NCI-H526 treated with DMSO at 0.1 percent for 48 hours (cell line): ENCODE results near the gene FAM187B.

Experiments used
- DNase-seq: peaks from one replicate; lab custom pipeline; 2025; lab: John Stamatoyannopoulos, UW

The FAM187B gene

DNA sequence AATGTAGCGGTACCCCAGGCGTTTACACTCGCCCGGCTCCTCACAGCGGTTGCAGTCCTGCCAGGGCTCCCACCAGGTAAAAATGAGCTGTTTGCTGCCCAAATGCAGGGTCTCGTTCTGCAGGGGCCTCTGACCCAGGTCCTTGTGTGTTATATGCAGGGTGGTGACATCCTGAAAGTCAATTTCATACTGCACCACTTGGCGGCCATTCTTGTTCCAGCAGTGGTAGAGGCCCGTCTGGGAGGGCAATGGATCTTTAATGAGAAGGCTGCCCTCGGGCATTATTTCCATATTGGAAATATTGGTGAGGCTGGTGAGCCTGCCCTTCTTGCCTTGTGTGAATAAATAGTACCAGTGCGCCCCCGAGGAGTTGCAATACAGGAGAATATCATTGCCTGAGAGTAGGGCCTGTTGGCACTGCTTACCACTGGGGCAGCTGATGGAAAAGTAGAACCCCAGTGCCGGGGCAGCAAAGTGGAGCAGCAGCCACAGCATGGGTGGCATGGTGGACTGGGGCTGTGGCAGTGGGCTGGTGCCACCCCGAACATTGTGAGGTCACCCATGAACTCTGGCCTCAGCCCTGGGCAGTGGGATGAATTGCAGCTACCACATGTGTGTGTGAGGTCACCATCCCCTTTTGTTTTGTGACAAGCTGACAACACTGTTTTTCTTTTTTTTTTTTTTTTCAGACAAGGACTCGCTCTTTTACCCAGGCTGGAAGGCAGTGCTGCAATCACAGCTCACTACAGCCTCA, at the start of gene FAM187B:
TSS of gene FAM187B (minus strand) at position 563 of the 754 bp plus-strand sequence. CDS start at position 504, 59 bp downstream.
- DNase-seq, result no peak

DNA sequence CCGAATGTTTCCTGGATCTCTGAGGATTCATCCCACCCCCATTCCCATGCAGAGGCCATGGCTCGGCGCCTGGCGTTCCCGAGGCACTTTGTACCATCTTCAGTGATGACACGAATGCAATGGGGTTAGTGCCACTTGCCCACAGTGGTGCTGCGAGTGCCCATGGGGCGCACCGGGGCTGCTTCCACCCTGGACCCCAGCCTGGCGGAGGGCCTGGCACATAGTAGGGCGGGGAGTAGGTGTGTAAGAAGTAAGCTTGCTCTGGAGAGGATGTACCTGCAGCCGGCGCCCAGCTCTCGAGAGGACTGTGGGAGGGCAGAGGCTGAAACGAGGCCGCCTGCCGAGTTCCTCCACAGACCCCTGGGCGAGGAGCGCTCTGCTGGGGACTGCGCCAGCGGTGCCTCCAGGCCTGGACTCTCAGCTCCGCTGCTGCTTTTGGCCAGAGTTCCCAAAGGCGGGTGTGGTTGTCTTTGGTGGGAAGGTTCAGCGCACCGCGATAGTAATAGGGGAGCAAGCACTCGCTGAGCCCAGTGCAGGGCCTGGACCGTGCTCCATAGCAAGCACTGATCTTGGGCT, 48.3 kb upstream of the FAM187B start:
- DNase-seq, result no peak

DNA sequence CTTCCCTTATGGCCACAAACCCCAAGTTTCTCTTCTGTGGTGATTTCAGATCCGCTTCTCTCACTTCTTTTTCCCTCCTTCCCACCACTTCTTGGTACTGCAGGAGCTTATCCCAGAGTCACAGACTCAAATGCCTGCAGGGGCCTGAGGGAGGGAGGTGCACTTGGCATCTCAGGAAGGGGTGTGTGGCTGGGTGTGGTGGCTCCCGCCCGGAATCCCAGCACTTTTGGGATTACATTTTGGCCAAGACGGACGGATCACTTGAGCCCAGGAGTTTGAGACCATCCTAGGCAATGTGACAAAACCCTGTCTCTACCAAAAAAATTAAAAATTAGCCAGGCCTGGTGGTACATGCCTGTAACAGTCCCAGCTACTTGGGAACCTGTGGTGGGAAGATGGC, 45.8 kb upstream of the FAM187B start:
- no peak for DNase-seq

DNA sequence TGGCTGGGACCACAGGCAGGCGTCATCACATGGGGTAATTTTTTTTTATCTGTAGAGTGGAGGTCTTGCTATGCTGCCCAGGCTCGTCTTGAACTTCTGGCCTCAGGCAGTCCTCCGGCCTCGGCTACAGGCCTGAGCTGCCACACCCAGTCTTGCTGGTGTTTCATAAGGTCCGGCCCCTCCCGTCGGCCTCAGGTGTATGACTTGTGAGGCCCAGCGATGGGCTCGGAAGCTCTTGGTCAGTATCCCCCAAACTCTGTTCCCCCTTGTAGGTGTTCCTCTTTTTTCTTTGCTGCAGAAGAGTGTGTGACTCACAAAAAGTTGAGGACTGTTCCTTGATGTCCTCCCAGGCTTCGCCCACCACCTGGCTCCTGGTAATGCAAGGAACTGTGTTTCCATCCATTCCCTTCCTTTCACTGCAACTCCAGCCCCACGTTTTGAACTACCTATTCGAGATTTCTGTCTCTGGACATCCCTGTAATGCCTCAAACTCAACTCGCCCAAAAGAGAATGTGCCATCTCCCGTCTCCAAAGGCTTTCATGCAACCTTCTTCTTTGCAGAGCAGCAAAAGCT, 45.2 kb upstream of the FAM187B start:
- no peak for DNase-seq

DNA sequence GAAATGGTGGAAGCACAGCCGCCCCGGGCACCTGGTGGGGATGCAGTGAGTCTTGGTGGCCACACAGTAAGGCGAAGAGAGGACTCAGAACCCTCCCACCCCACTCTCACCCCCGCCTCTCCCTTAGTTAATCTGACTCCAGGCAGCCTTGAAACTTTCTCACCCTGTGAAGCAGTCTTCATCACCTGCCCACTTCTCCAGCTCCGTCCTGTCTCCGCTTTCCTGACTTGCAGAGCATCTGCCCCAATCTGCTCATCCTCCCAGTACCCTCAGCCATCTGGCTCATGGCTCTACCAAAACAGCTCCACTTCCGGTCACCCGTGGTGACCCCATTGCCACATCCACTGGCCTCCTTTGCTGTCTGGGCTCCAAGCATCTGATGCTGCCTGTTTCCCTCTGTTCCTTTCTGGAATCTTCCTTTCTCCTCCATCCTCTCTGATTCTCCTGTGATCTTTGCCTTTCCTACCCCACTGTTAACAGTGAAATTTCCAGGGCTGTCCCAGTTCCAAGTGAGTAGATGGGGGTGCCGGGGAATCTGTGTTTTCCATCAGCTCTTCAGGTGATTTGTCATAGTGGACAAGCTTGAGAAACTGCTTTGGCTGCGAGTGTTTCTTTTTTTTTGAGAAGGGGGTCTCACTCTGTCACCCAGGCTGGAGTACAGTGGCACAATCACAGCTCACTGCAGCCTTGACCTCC, 44.6 kb upstream of the FAM187B start:
- no peak for DNase-seq

DNA sequence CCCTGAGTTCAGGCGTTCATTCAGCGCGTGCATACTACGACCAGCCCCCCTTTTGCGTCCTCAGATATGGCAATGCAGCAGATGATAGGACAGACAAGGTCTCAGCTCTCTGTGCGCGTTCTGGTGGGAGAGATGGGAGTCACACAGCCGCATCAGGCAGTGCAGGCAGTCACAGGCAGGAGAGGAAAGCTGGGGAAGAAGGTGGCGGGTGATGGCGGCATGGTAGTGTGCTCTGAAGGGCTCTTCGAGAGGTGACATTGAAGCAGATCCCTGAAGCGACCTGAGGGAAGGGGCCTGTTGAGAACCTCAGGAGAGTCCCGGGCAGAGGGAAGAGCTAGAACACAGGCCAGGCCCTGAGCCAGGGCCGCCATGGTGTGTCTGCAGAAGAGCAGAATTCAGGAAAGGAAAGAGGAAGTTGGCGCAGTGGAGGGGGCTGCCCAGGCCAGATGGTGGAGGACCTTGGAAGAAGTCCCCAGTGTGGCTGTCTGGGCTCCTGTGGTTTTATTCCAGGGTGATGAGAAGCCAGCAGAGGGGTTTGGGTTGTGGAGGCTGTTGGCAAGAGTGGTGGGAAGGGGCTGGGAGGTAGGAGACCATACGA, 43.7 kb upstream of the FAM187B start:
- no peak for DNase-seq

DNA sequence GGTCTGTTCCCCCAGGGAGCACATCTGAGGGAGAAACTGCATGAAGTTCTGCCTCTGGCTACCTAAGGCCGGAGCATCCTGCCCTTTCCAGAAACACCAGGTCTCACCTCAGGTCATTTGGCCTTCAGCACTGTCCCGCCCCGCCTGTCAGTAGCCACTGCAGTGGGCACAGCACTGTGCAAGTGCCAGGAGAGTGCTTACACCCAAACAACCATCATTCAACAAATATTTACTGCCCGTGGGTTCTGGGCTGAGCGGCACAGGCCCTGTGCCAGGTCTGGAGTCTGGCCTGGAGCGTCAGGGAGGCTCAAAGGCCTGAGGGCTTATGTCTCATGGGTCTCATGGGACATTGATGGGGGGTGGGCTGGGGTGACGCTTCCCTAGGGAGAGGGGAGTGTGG, 43.0 kb upstream of the FAM187B start:
- no peak for DNase-seq

DNA sequence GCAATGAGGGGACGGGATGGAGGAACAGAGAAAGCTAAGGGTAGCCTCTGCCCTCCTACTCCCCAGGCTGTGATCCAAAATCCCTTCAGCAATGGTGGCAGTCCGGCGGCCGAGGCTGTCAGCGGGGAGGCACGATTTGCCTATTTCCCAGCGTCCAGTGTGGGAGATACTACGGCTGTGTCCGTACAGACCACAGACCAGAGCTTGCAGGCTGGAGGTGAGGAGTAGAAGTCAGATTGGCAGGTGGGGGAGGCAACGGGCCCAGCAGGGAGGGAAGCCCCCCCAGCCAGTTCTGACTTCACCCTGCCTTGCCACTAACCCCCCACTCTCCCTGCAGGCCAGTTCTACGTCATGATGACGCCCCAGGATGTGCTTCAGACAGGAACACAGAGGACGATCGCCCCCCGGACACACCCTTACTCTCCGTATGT, 41.9 kb upstream of the FAM187B start:
- no peak for DNase-seq

DNA sequence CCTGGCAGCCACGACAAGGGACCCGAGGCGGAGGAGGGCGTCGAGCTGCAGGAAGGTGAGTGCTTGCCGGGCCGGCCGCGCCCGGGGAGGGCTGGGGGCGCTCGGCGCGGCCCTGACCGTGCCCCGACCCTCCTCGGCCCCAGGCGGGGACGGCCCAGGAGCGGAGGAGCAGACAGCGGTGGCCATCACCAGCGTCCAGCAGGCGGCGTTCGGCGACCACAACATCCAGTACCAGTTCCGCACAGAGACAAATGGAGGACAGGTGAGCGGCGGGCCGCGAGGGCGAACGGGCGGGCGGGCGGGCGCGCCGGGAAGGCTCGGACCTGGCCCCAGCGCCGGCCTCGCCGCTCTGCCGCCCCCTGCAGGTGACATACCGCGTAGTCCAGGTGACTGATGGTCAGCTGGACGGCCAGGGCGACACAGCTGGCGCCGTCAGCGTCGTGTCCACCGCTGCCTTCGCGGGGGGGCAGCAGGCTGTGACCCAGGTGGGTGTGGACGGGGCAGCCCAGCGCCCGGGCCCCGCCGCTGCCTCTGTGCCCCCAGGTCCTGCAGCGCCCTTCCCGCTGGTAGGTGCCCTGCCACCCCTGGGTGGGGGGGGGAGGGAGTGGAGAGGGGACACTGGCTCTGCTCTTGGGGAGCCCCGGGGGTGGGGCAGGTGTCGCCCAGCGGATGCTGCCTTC, 41.0 kb upstream of the FAM187B start:
- peak; percentile 69 for DNase-seq

DNA sequence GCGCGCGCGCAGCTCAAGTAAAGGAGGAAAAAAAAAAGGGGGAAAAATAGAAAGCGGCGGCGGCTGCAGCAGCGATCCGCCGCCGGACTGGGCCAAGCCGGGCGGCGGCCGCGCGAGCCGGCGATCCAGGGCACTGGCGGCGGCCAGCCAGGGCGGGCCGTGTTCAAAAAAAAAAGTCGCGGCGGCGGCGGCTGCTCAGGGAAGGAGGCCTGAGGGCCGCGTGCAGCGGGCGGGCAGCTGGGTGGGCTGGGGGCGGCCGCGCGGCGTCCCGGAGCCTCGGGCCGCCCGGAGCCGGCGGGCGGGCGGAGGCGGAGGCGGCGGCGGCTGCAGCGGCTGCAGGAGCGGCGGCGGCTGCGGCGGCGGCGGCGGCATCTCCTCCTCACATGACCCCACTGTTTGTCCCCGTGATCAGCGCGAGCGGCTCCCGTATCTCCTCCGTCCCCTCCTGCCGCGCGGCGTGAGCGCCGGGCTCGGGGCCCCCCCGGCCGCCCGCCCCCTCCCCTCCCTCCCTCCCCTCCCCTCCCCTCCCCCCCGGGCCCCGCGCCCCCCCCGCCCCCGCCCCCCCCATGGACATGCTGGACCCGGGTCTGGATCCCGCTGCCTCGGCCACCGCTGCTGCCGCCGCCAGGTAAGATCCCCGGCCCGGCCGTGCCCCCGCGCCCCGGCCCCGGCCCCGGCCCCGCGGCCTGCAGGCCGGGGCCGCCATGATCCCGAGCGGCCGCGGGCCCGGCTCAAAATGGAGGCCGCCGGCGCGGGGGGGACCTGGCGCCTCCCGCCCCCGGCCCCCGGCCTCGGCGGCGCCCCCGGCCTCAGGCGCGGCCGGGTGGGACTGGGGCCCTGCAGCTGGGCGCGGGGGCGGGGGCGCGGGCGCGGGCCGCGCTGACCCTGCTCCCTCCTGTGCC, 40.2 kb upstream of the FAM187B start, which contains the start of gene USF2:
TSS of gene USF2 (plus strand) at position 427 of the 902 bp plus-strand sequence. CDS start at position 567, 140 bp downstream.
- DNase-seq, result peak; percentile 59

DNA sequence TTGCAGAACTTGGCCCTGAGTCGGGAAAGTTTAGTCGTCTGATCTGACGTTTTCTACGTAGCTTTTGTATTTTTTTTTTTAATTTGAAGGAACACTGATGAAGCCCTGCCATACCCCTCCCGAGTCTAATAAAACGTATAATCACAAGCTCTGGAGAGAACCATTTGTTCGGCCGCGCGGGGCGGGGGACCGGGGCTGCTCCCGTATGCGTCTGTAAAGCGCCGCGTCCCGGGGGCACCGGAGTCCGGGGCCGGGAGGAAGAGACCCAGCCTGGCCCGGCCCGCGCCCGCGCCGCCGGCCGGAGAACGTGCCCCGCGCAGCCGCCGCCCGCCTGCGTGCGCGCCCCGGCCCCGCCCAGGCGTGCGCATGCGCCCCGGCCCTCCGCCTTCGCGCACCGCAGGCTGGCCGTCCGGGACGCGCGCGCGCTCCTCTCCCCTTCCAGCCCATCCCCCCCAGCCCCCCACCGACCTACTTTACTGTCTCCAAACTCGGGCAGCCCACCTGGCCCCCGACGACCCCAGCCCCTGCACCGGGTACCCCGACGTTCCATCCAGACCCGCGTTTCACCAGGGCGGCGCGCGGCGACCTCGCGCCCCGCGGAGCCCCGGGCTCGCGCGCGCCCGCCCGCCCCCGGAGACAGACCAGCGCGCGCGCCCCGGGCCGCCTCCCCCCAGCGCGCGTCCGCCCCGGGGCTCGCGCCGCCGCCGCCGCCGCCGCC, 39.4 kb upstream of the FAM187B start:
- peak; percentile 65 for DNase-seq

DNA sequence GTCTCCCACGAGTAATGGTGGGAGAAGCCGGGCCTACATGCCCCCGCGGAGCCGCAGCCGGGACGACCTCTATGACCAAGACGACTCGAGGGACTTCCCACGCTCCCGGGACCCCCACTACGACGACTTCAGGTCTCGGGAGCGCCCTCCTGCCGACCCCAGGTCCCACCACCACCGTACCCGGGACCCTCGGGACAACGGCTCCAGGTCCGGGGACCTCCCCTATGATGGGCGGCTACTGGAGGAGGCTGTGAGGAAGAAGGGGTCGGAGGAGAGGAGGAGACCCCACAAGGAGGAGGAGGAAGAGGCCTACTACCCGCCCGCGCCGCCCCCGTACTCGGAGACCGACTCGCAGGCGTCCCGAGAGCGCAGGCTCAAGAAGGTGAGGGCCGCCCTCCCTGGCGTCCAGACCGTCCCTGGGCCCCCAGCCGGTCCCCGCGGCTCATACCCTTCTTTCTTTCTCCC, 38.8 kb upstream of the FAM187B start:
- peak; percentile 41 for DNase-seq

DNA sequence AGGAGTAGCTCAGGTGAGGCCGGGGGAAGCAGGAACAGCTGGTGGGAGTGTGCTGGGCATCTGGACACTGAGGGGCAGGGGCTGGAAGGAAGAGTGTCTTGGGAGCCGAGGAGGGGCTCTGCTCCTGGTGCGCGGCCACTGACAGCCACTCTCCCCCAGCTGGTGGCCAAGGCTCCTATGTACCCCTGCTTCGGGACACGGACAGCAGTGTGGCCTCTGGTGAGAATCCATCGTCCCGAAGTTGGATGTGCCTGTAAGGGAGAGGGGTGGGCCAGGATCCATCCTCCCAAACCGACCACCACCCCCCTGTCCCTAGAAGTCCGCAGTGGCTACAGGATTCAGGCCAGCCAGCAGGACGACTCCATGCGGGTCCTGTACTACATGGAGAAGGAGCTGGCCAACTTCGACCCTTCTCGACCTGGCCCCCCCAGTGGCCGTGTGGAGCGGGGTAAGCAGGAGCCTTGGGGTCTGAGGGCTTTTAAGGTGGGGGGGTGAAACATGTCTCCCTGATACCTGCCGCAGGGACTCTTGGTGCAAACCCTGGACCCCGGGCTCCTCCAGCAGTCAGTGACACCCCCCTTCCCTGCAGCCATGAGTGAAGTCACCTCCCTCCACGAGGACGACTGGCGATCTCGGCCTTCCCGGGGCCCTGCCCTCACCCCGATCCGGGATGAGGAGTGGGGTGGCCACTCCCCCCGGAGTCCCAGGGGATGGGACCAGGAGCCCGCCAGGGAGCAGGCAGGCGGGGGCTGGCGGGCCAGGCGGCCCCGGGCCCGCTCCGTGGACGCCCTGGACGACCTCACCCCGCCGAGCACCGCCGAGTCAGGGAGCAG, 38.2 kb upstream of the FAM187B start:
- no peak for DNase-seq

DNA sequence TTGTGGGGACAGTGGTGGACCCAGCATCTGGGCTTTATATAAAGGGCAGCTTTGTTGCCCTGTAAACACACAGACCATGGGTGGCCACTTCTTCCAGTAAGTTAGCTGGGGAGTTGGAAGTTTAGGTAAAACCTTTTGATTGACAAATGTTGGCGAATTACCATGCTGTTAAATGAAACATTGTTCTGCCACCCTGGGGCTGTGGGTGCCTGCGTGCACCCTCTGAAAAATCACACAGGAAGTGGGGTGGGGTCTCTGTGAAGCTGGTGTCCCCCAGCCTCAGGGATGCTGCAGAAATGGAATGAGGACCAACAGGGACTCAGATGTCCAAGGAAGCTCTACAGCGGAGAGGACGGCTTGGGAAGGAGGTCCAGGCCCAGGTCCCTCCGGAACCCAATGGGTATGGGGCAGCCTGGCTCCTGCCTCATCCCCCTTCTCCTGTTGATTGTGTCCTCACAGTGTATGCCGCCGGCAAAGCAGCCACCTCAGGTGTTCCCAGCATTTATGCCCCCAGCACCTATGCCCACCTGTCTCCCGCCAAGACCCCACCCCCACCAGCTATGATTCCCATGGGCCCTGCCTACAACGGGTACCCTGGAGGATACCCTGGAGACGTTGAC, 37.5 kb upstream of the FAM187B start:
- DNase-seq, result no peak

DNA sequence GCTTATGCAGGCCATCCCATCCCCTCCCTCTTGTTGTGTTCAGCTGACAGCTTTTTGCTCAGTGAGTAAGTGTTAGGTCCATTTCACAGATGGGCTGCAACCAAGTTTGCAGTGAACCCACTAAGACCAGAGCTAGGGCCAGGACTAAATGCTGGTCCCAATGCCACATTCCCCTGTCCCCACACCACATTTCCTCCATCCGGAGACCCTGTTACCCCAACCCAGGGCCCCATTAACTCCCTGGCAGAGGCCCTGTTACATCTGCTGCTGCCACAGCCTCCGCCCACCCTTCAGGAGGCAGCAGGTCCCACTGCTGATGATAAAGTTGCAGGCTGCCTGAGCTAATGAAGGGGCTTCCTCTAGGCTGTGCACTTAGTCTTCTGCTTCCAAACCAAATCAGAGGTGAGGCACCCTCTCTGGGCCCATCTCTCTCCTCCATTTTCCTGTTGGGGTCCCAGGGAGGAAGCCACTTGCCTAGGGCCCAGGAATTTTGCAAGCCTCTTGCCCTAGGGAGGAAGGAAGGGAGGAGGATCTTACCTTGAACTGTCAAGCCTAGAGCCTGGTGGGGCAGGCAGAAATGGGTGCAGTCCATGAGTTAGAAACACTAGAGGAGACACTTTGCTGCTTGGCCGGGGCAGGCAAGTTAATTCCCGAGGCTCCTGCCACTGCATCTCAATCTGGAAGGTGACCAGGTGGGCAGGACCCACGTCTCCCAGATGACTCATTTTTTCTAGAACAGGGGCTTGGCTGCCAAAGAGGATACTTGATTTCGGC, 36.8 kb upstream of the FAM187B start:
- no peak for DNase-seq

DNA sequence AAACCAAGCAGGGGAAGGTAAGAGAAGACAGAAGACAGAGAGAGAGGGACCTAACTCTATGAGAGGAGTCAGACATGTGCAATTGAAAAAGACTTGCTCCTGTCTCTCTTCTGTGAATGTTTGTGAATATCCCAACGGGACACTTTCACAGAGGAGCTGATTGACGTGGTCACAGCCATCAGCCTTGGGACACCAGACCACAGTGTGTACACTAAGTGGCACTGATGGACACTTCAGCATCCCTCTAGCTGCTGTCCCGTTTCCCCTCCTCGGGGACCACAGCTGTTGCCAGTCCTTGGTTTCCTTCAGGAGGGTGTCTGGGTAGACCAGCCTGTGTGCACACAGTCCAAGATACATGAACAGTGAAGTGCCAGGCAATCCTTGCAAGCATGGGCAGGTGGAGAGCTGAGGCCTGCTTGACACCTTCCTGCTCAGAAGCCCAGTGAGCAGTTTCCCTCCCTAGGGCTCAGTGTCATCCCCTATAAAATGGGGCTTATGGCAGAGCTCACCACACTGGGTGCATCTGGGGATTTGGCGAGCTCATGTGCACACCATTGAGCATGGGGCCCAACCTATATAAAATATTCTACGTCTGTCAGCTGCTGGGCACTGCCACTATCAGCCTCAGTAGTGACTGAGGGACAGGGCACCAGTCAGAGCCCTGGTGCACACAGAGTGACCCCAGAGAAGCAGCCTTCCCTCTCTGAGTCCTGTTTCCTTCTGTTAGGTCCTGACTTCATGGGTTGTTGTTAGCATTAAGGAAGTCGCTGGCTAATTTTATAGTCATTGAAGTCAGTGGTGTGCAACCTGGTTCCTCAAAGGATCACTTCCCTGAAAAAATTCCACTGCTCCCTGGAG, 36.0 kb upstream of the FAM187B start:
- DNase-seq, result no peak
